ENCODE measurements around the gene IL1RAPL2. TPM values are rescaled to one million over a fixed set of nuclear protein-coding genes. Genes with fewer than 3 reads are reported as not detected.

IL1RAPL2 gene
- total RNA-seq, 1 donor from 2014 or later, result not detected

GRCh38 chrX:105694839-105695238 lies 1128.8 kb downstream of the IL1RAPL2 start:
- H3K36me3 Mint-ChIP-seq (ENCODE audit: low read depth), result no peaks in the 10 kb centered on the region
- DNase-seq (no peak), ATAC-seq (ENCODE audit: low read depth) (no peak)
- no peaks in the 10 kb centered on the region for H3K4me1 Mint-ChIP-seq
- no peak for TF ChIP-seq CTCF (IDR thresholded peaks at IDR 0.05)
- H3K27me3 Mint-ChIP-seq, result no peaks in the 10 kb centered on the region
- H3K4me3 Mint-ChIP-seq, result no peak overlapping the region
- peaks cover 5% of the 10 kb centered on the region for H3K9me3 Mint-ChIP-seq
- ChIA-PET CTCF (no interaction called here), POLR2A (no interaction called here)
- intact Hi-C loops (cut with micrococcal nuclease), result no loop called here
- no peak overlapping the region for H3K27ac Mint-ChIP-seq

- Mint-ChIP-seq H3K36me3 (ENCODE audit: low read depth) (no peaks in the 10 kb centered on the region), H3K27me3 (no peaks in the 10 kb centered on the region), H3K9me3 (peaks cover 5% of the 10 kb centered on the region), H3K27ac (no peak overlapping the region), H3K4me3 (no peak overlapping the region), H3K4me1 (no peaks in the 10 kb centered on the region)
- CTCF ChIA-PET, result no interaction called here
- POLR2A ChIA-PET, result no interaction called here
- TF ChIP-seq CTCF (IDR thresholded peaks at IDR 0.05), result no peak
- no peak for ATAC-seq (ENCODE audit: low read depth)
- intact Hi-C loops (cut with micrococcal nuclease), result no loop called here
- no peak for DNase-seq
These were observed 1129.5 kb downstream of the IL1RAPL2 start for GRCh38 chrX:105695451-105695850.

GRCh38 chrX:105696870-105697269 lies 1130.9 kb downstream of the IL1RAPL2 start:
- DNase-seq, result no peak
- Mint-ChIP-seq H3K36me3 (ENCODE audit: low read depth) (no peaks in the 10 kb centered on the region), H3K27me3 (no peaks in the 10 kb centered on the region), H3K4me3 (no peak overlapping the region), H3K9me3 (peaks cover 4% of the 10 kb centered on the region), H3K4me1 (no peaks in the 10 kb centered on the region), H3K27ac (no peak overlapping the region)
- intact Hi-C loops (cut with micrococcal nuclease), result no loop called here
- ChIA-PET CTCF (no interaction called here), POLR2A (no interaction called here)
- TF ChIP-seq CTCF (IDR thresholded peaks at IDR 0.05), result no peak
- no peak for ATAC-seq (ENCODE audit: low read depth)

GRCh38 chrX:105697984-105698781 lies 1132.2 kb downstream of the IL1RAPL2 start:
- ATAC-seq (ENCODE audit: low read depth) (no peak), DNase-seq (no peak)
- no peak overlapping the region for H3K27ac Mint-ChIP-seq
- peaks cover 4% of the 10 kb centered on the region for H3K9me3 Mint-ChIP-seq
- ChIA-PET CTCF (no interaction called here), POLR2A (no interaction called here)
- intact Hi-C loops (cut with micrococcal nuclease), result no loop called here
- no peaks in the 10 kb centered on the region for H3K36me3 Mint-ChIP-seq (ENCODE audit: low read depth)
- no peaks in the 10 kb centered on the region for H3K4me1 Mint-ChIP-seq
- no peak for TF ChIP-seq CTCF (IDR thresholded peaks at IDR 0.05)
- H3K27me3 Mint-ChIP-seq, result no peaks in the 10 kb centered on the region
- H3K4me3 Mint-ChIP-seq, result no peak overlapping the region

- Mint-ChIP-seq H3K4me1 (no peaks in the 10 kb centered on the region), H3K27ac (no peak overlapping the region), H3K27me3 (no peaks in the 10 kb centered on the region), H3K4me3 (no peak overlapping the region), H3K9me3 (no peaks in the 10 kb centered on the region), H3K36me3 (ENCODE audit: low read depth) (no peaks in the 10 kb centered on the region)
- DNase-seq, result no peak
- TF ChIP-seq CTCF (IDR thresholded peaks at IDR 0.05), result no peak
- CTCF ChIA-PET, result no interaction called here
- POLR2A ChIA-PET, result no interaction called here
- intact Hi-C loops (cut with micrococcal nuclease), result no loop called here
- no peak for ATAC-seq (ENCODE audit: low read depth)
These were observed 1134.3 kb downstream of the IL1RAPL2 start for GRCh38 chrX:105700331-105700730.

All from activated B cell treated with CpG ODN at 0.5 μM for 24 hours (primary cell).